ENCODE results near the gene SVOPL.

The SVOPL gene

DNA sequence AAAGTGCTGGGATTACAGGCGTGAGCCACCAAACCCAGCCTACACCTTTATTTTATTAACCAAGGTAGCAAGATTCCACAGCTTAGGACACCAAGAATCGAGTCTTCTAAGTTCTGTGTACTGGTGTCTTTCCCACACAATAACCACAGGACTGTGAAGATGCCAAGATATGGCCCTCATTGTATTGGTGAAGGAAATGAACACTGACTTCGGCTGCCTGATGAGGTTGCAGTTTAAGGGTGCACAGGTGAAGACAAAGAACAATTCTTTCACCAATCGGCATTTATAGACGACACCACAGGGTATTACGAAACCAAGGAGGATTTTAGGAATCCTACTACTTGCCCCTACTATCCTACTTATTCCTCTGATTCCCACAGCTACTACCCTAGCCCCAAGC lies 47.5 kb upstream of the SVOPL start:
- ATAC-seq (ENCODE audit: insufficient read depth, low read depth) (no peak), DNase-seq (no peak)
- no peaks in the 10 kb centered on the region for H3K79me2 ChIP-seq (ENCODE audit: insufficient read depth, low read length)
- H2AFZ ChIP-seq (ENCODE audit: low read depth, low read length) = no peak overlapping the region
- no peak overlapping the region for H3K27ac ChIP-seq (ENCODE audit: low read length)
- H3K9me3 ChIP-seq (ENCODE audit: insufficient read depth, low read length, severe bottlenecking) = no peaks in the 10 kb centered on the region
- H3K36me3 ChIP-seq (ENCODE audit: insufficient read depth, low read length) = no peaks in the 10 kb centered on the region
- no peaks in the 10 kb centered on the region for H4K20me1 ChIP-seq (ENCODE audit: insufficient read depth, low read length)
- TF ChIP-seq EZH2 (IDR thresholded peaks at IDR 0.05; ENCODE audit: borderline replicate concordance, low read depth, low read length, severe bottlenecking) = no peak
- TF ChIP-seq, protein P1, sequence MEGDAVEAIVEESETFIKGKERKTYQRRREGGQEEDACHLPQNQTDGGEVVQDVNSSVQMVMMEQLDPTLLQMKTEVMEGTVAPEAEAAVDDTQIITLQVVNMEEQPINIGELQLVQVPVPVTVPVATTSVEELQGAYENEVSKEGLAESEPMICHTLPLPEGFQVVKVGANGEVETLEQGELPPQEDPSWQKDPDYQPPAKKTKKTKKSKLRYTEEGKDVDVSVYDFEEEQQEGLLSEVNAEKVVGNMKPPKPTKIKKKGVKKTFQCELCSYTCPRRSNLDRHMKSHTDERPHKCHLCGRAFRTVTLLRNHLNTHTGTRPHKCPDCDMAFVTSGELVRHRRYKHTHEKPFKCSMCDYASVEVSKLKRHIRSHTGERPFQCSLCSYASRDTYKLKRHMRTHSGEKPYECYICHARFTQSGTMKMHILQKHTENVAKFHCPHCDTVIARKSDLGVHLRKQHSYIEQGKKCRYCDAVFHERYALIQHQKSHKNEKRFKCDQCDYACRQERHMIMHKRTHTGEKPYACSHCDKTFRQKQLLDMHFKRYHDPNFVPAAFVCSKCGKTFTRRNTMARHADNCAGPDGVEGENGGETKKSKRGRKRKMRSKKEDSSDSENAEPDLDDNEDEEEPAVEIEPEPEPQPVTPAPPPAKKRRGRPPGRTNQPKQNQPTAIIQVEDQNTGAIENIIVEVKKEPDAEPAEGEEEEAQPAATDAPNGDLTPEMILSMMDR (IDR thresholded peaks at IDR 0.05; ENCODE audit: borderline replicate concordance, extremely low read depth, low read length, poor library complexity, severe bottlenecking) = no peak
- no peak overlapping the region for H3K9ac ChIP-seq (ENCODE audit: low read depth, low read length)
- H3K4me2 ChIP-seq (ENCODE audit: insufficient read depth, low read length) = no peak overlapping the region
- H3K4me1 ChIP-seq (ENCODE audit: insufficient read depth, low read length) = peaks cover 30% of the 10 kb centered on the region
- H3K4me3 ChIP-seq (ENCODE audit: low read depth in 1 of 2, low read length in 2 of 2) = no peak overlapping the region
- H3K27me3 ChIP-seq (ENCODE audit: insufficient read depth, low read length, poor library complexity) = no peaks in the 10 kb centered on the region

DNA sequence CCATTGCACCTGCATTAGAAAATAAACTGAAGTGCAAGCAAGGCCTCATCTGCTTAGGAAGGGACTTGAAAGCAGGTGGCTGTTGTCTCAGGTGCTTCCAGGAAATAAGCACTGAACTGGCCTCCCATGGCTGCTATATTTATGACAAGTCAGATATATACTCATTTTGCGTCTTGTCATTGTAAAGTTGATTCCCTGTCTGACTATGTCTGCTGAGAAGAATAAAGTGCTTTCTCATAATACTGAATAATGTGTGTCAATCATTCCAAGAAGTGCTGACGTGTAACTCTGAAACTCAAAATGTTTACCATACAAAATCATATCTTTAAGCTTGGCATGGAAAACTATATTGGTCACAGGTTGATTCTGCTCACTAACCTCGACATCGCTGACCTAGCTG lies 44.9 kb upstream of the SVOPL start:
- no peaks in the 10 kb centered on the region for H3K79me2 ChIP-seq (ENCODE audit: insufficient read depth, low read length)
- DNase-seq (no peak), ATAC-seq (ENCODE audit: insufficient read depth, low read depth) (no peak)
- H3K4me3 ChIP-seq (ENCODE audit: low read depth in 1 of 2, low read length in 2 of 2) = no peak overlapping the region
- no peaks in the 10 kb centered on the region for H3K36me3 ChIP-seq (ENCODE audit: insufficient read depth, low read length)
- H3K4me2 ChIP-seq (ENCODE audit: insufficient read depth, low read length) = no peak overlapping the region
- H3K27ac ChIP-seq (ENCODE audit: low read length) = no peak overlapping the region
- H3K27me3 ChIP-seq (ENCODE audit: insufficient read depth, low read length, poor library complexity) = no peaks in the 10 kb centered on the region
- no peak for TF ChIP-seq EZH2 (IDR thresholded peaks at IDR 0.05; ENCODE audit: borderline replicate concordance, low read depth, low read length, severe bottlenecking)
- TF ChIP-seq, protein P1 (IDR thresholded peaks at IDR 0.05; ENCODE audit: borderline replicate concordance, extremely low read depth, low read length, poor library complexity, severe bottlenecking) = no peak
- H3K9ac ChIP-seq (ENCODE audit: low read depth, low read length) = no peak overlapping the region
- H3K9me3 ChIP-seq (ENCODE audit: insufficient read depth, low read length, severe bottlenecking) = no peaks in the 10 kb centered on the region
- peaks cover 7% of the 10 kb centered on the region; the same call in 1 of the 2 replicates for H3K4me1 ChIP-seq (ENCODE audit: insufficient read depth, low read length)
- H2AFZ ChIP-seq (ENCODE audit: low read depth, low read length) = no peak overlapping the region
- no peaks in the 10 kb centered on the region for H4K20me1 ChIP-seq (ENCODE audit: insufficient read depth, low read length)

DNA sequence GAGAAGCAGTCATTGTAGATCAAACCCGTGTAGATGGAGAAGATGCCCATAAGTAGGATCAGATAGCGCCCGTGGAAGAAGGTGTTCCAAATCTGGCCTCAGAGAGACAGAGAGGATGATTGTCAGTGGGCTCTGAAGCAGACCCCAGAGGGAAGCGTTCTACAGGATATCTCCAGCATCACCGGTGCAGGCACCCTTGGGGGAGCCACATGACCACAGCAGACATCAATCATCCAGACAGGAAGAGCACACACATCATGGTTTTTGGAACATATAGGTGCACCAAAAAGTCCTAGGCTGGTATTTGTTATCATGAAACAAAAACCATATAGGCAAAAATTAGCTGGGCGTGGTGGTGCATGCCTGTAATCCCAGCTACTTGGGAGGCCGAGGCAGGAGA lies 44.0 kb upstream of the SVOPL start:
- Histone ChIP-seq H3K4me2 (ENCODE audit: insufficient read depth, low read length) (no peak overlapping the region), H3K27ac (ENCODE audit: low read length) (no peak overlapping the region), H3K36me3 (ENCODE audit: insufficient read depth, low read length) (no peaks in the 10 kb centered on the region), H3K4me3 (ENCODE audit: low read depth in 1 of 2, low read length in 2 of 2) (no peak overlapping the region), H3K9ac (ENCODE audit: low read depth, low read length) (no peak overlapping the region), H4K20me1 (ENCODE audit: insufficient read depth, low read length) (no peaks in the 10 kb centered on the region), H2AFZ (ENCODE audit: low read depth, low read length) (no peak overlapping the region), H3K79me2 (ENCODE audit: insufficient read depth, low read length) (no peaks in the 10 kb centered on the region), H3K9me3 (ENCODE audit: insufficient read depth, low read length, severe bottlenecking) (no peaks in the 10 kb centered on the region), H3K27me3 (ENCODE audit: insufficient read depth, low read length, poor library complexity) (no peaks in the 10 kb centered on the region), H3K4me1 (ENCODE audit: insufficient read depth, low read length) (0 out of 2 replicates have a peak, but pooled peaks cover 3% of the 10 kb centered on the region)
- DNase-seq = no peak
- ATAC-seq (ENCODE audit: insufficient read depth, low read depth) = peak; percentile 50; the same call in 2 of the 3 replicates
- TF ChIP-seq, protein P1 (IDR thresholded peaks at IDR 0.05; ENCODE audit: borderline replicate concordance, extremely low read depth, low read length, poor library complexity, severe bottlenecking) = no peak
- TF ChIP-seq EZH2 (IDR thresholded peaks at IDR 0.05; ENCODE audit: borderline replicate concordance, low read depth, low read length, severe bottlenecking) = no peak

DNA sequence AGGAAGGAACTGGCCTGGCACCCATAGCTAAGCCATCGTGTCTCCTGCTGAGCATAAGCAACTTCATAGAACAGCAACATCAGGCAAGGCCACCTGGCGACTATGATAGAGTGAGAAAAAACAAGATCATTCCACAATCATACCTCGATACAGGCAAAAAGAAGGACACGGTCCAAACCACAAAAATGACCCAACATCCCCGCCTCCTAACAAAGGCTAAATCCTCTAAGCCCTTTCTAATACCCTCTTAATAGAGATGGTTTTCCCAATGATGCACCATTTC lies 40.2 kb upstream of the SVOPL start:
- no peak overlapping the region for H3K27ac ChIP-seq (ENCODE audit: low read length)
- H3K9ac ChIP-seq (ENCODE audit: low read depth, low read length) = no peak overlapping the region
- no peak overlapping the region for H3K4me2 ChIP-seq (ENCODE audit: insufficient read depth, low read length)
- DNase-seq (no peak), ATAC-seq (ENCODE audit: insufficient read depth, low read depth) (no peak)
- no peaks in the 10 kb centered on the region for H3K4me1 ChIP-seq (ENCODE audit: insufficient read depth, low read length)
- no peaks in the 10 kb centered on the region for H4K20me1 ChIP-seq (ENCODE audit: insufficient read depth, low read length)
- TF ChIP-seq, protein P1 (IDR thresholded peaks at IDR 0.05; ENCODE audit: borderline replicate concordance, extremely low read depth, low read length, poor library complexity, severe bottlenecking) = no peak
- TF ChIP-seq EZH2 (IDR thresholded peaks at IDR 0.05; ENCODE audit: borderline replicate concordance, low read depth, low read length, severe bottlenecking) = no peak
- H3K9me3 ChIP-seq (ENCODE audit: insufficient read depth, low read length, severe bottlenecking) = peaks cover 4% of the 10 kb centered on the region
- H3K36me3 ChIP-seq (ENCODE audit: insufficient read depth, low read length) = no peaks in the 10 kb centered on the region
- no peaks in the 10 kb centered on the region for H3K27me3 ChIP-seq (ENCODE audit: insufficient read depth, low read length, poor library complexity)
- no peak overlapping the region for H2AFZ ChIP-seq (ENCODE audit: low read depth, low read length)
- no peak overlapping the region for H3K4me3 ChIP-seq (ENCODE audit: low read depth in 1 of 2, low read length in 2 of 2)
- H3K79me2 ChIP-seq (ENCODE audit: insufficient read depth, low read length) = no peaks in the 10 kb centered on the region
